ENCODE data around the gene PASK. TPM values are rescaled to one million over a fixed set of nuclear protein-coding genes. Genes with fewer than 3 reads are reported as not detected.
"Not testable (repeated sequence)": the region's sequence is repeated elsewhere in the genome, so short reads cannot be mapped to it uniquely, and the experiment has no call there.

The PASK gene
- total RNA-seq, 2 experiments from 2014 or later = 26.8 to 84.3 TPM

- no peak overlapping the region for H3K27ac ChIP-seq (ENCODE audit: low read depth, low read length, poor library complexity, severe bottlenecking)
- CTCF ChIA-PET (ENCODE audit: unreplicated experiment) = no interaction called here
- no peak overlapping the region for H3K4me2 ChIP-seq (ENCODE audit: low read length)
- no peak for TF ChIP-seq CTCF (conservative IDR thresholded peaks at IDR 0.05; ENCODE audit: low read length)
- H3K9me2 ChIP-seq (ENCODE audit: insufficient read depth, low read length) = no peaks in the 10 kb centered on the region
- H3K79me2 ChIP-seq (ENCODE audit: insufficient read depth, low read depth, low read length) = peaks cover 8% of the 10 kb centered on the region; the same call in 1 of the 2 replicates
- BruUV-seq (replicated peaks) = no TSS peak
- H3K9me3 ChIP-seq (ENCODE audit: low read length) = no peaks in the 10 kb centered on the region
- no peak overlapping the region for H2AFZ ChIP-seq (ENCODE audit: low read length)
- H4K20me1 ChIP-seq (ENCODE audit: insufficient read depth, low read length) = no peaks in the 10 kb centered on the region
- no peak overlapping the region for H3K4me3 ChIP-seq (ENCODE audit: low read depth, low read length, poor library complexity, severe bottlenecking)
- POLR2A ChIA-PET = interaction anchor here (0.5 kb wide), 1 partner anchor 200 kb away, joined by 4 read pairs; no protein-coding TSS in a partner anchor
- peaks cover 11% of the 10 kb centered on the region for H3K4me1 ChIP-seq (ENCODE audit: insufficient read depth, low read length, poor library complexity, severe bottlenecking)
- peaks cover 91% of the 10 kb centered on the region for H3K36me3 ChIP-seq (ENCODE audit: insufficient read depth, low read length)
- intact Hi-C loops (cut with micrococcal nuclease; ENCODE audit: unreplicated experiment) = no loop called here
- no peak for DNase-seq (ENCODE audit: low spot score)
These were observed 55.1 kb downstream of the PASK start for GRCh38 chr2:241094172-241094571.

GRCh38 chr2:241093133-241093781, 56.0 kb downstream of the PASK start:
- H3K36me3 ChIP-seq (ENCODE audit: insufficient read depth, low read length) = peaks cover 93% of the 10 kb centered on the region
- H3K27ac ChIP-seq (ENCODE audit: low read depth, low read length, poor library complexity, severe bottlenecking); POLR2A ChIA-PET; H3K4me2 ChIP-seq (ENCODE audit: low read length); H2AFZ ChIP-seq (ENCODE audit: low read length); intact Hi-C loops (cut with micrococcal nuclease; ENCODE audit: unreplicated experiment); H4K20me1 ChIP-seq (ENCODE audit: insufficient read depth, low read length); H3K9me3 ChIP-seq (ENCODE audit: low read length); BruUV-seq (replicated peaks); H3K4me3 ChIP-seq (ENCODE audit: low read depth, low read length, poor library complexity, severe bottlenecking); DNase-seq (ENCODE audit: low spot score); CTCF ChIA-PET (ENCODE audit: unreplicated experiment); H3K9me2 ChIP-seq (ENCODE audit: insufficient read depth, low read length); H3K4me1 ChIP-seq (ENCODE audit: insufficient read depth, low read length, poor library complexity, severe bottlenecking); H3K79me2 ChIP-seq (ENCODE audit: insufficient read depth, low read depth, low read length): not testable (repeated sequence)

DNA sequence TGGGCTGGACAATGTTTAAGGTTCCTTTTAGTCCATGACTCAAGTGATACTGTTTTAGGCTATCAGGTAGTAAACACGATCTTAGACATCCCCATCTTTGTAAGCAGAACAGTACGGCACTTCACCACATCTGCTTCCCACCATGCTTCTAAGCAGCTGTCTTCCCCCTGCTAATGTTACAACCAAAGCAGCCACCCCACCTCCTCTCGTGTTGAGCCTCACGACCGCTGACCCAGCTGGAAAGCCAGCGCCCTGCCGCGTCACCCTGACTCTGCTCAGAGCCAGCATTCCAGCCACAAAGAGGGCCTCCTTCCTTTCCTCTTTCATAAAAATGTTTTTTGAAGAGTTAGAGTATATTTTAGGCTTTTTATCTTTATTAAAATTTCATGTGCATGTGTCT, 56.6 kb downstream of the PASK start:
- peaks cover 93% of the 10 kb centered on the region for H3K36me3 ChIP-seq (ENCODE audit: insufficient read depth, low read length)
- CTCF ChIA-PET (ENCODE audit: unreplicated experiment) = no interaction called here
- no peak overlapping the region for H3K4me2 ChIP-seq (ENCODE audit: low read length)
- no peaks in the 10 kb centered on the region for H3K9me2 ChIP-seq (ENCODE audit: insufficient read depth, low read length)
- H4K20me1 ChIP-seq (ENCODE audit: insufficient read depth, low read length) = no peaks in the 10 kb centered on the region
- peaks cover 7% of the 10 kb centered on the region for H3K4me1 ChIP-seq (ENCODE audit: insufficient read depth, low read length, poor library complexity, severe bottlenecking)
- DNase-seq (ENCODE audit: low spot score) = no peak
- H3K4me3 ChIP-seq (ENCODE audit: low read depth, low read length, poor library complexity, severe bottlenecking) = no peak overlapping the region
- peaks cover 5% of the 10 kb centered on the region; the same call in 1 of the 2 replicates for H3K79me2 ChIP-seq (ENCODE audit: insufficient read depth, low read depth, low read length)
- no peak for TF ChIP-seq EZH2phosphoT487 (IDR thresholded peaks at IDR 0.05; ENCODE audit: borderline replicate concordance, low read depth, low read length)
- no peak for TF ChIP-seq CTCF (conservative IDR thresholded peaks at IDR 0.05; ENCODE audit: low read length)
- H3K9me3 ChIP-seq (ENCODE audit: low read length) = no peaks in the 10 kb centered on the region
- POLR2A ChIA-PET = no interaction called here
- no peak overlapping the region for H2AFZ ChIP-seq (ENCODE audit: low read length)
- no peak overlapping the region for H3K27ac ChIP-seq (ENCODE audit: low read depth, low read length, poor library complexity, severe bottlenecking)
- no TSS peak for BruUV-seq (replicated peaks)
- intact Hi-C loops (cut with micrococcal nuclease; ENCODE audit: unreplicated experiment) = no loop called here
